Endothelial cell (in vitro differentiated cells): Measurements from ENCODE around the gene EMILIN1. TPM values are rescaled to one million over a fixed set of nuclear protein-coding genes. Genes with fewer than 3 reads are reported as not detected.

Experiments used
- DNase-seq: peaks from one replicate; pipeline ENCODE4 v3.0.0; 2021; ENCODE audit warnings: low spot score
- H3K27ac Mint-ChIP-seq: one replicate; pipeline ENCODE4 v1.8.0; 2021; ENCODE audit warnings: mixed read lengths, inconsistent platforms; ENCODE audit not compliant: unreplicated experiment
- H3K27me3 Mint-ChIP-seq: one replicate; pipeline ENCODE4 v1.8.0; 2021; ENCODE audit warnings: mild to moderate bottlenecking, moderate library complexity, mixed read lengths, inconsistent platforms; ENCODE audit not compliant: unreplicated experiment
- H3K36me3 Mint-ChIP-seq: one replicate; pipeline ENCODE4 v1.8.0; 2021; ENCODE audit warnings: mild to moderate bottlenecking, low read depth, mixed read lengths, inconsistent platforms; ENCODE audit not compliant: unreplicated experiment
- H3K4me1 Mint-ChIP-seq: one replicate; pipeline ENCODE4 v1.8.0; 2021; ENCODE audit warnings: mild to moderate bottlenecking, mixed read lengths, inconsistent platforms; ENCODE audit not compliant: unreplicated experiment
- H3K4me3 Mint-ChIP-seq: one replicate; pipeline ENCODE4 v1.8.0; 2021; ENCODE audit warnings: mild to moderate bottlenecking, mixed read lengths, inconsistent platforms; ENCODE audit not compliant: unreplicated experiment
- H3K9me3 Mint-ChIP-seq: one replicate; pipeline ENCODE4 v1.8.0; 2021; ENCODE audit warnings: mixed read lengths, inconsistent platforms; ENCODE audit not compliant: unreplicated experiment
- total RNA-seq: library from RNA; stranded (reverse); fragmentation: NEBNext Ultra II Directional; extraction: Animal tissue kit (Norgen Biotek cat#: 25700); gene quantifications from one replicate; pipeline ENCODE4 v1.2.1, GENCODE V29; 2021; ENCODE audit not compliant: unreplicated experiment
- TF ChIP-seq, protein P1 (sequence below): fragments of 200-600 bp; sonication (generic); IDR thresholded peaks from one replicate; pipeline ENCODE4 v1.5.0; 2021; ENCODE audit warnings: antibody characterized with exemption; ENCODE audit not compliant: unreplicated experiment

Gene EMILIN1
- total RNA-seq, 1 donor from 2014 or later, result 2.1 TPM

DNA sequence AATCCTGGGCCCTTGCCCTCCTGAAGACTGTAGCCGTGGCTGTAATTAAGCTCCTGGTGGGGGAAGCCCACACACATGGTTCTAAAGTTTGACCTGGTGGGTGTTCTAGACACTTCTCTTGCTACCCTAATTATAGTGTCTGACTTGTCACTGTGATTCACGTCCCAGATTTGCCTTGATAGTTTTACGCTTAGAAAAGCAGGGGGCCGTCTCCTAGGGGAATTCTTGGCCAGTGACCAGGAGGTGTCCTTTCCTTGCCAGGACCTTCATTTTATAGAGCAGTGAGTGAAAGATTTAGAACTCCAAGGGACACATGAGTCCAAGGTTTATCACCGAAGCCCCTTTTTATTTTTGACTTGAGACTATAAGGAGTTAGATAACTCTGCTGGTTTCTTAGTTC is 36.7 kb upstream of the EMILIN1 start:
- TF ChIP-seq, protein P1, sequence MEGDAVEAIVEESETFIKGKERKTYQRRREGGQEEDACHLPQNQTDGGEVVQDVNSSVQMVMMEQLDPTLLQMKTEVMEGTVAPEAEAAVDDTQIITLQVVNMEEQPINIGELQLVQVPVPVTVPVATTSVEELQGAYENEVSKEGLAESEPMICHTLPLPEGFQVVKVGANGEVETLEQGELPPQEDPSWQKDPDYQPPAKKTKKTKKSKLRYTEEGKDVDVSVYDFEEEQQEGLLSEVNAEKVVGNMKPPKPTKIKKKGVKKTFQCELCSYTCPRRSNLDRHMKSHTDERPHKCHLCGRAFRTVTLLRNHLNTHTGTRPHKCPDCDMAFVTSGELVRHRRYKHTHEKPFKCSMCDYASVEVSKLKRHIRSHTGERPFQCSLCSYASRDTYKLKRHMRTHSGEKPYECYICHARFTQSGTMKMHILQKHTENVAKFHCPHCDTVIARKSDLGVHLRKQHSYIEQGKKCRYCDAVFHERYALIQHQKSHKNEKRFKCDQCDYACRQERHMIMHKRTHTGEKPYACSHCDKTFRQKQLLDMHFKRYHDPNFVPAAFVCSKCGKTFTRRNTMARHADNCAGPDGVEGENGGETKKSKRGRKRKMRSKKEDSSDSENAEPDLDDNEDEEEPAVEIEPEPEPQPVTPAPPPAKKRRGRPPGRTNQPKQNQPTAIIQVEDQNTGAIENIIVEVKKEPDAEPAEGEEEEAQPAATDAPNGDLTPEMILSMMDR, result no peak
- no peaks in the 10 kb centered on the region for H3K4me1 Mint-ChIP-seq
- H3K27me3 Mint-ChIP-seq, result peaks cover 3% of the 10 kb centered on the region
- DNase-seq, result no peak
- H3K4me3 Mint-ChIP-seq, result no peak overlapping the region
- H3K9me3 Mint-ChIP-seq, result no peaks in the 10 kb centered on the region
- no peak overlapping the region for H3K27ac Mint-ChIP-seq
- H3K36me3 Mint-ChIP-seq, result peaks cover 34% of the 10 kb centered on the region

DNA sequence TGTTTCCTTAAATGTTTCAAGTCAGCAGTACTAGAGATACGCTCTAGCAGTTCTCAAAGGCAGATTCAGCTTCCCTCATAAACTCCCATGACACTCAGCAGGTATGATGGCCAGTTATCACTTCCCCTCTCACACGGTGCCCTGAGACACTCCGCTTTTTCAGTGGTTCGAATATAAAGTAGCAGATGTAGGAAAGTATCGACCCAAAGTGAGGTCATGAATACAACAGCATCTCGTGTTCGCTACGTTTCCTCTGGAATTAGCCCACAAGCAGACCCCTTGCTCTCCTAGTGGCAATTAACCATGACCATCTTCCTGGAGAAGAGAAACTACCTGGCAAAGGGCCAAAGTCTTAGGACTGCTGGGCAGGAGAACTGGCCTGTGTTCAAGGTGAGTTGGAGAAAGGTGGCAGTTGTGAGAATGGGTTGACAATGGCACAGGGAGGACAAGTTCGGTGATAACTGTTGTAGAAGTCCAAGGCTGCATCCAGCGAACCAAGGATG is 36.2 kb upstream of the EMILIN1 start:
- TF ChIP-seq, protein P1, result no peak

GRCh38 chr2:27042985-27043634 is 35.3 kb upstream of the EMILIN1 start:
- Mint-ChIP-seq H3K27ac (no peak overlapping the region), H3K4me1 (no peaks in the 10 kb centered on the region), H3K36me3 (peaks cover 26% of the 10 kb centered on the region), H3K9me3 (no peaks in the 10 kb centered on the region), H3K27me3 (peaks cover 3% of the 10 kb centered on the region), H3K4me3 (no peak overlapping the region)
- TF ChIP-seq, protein P1, result no peak
- no peak for DNase-seq

More for the DNA sequence above, 36.2 kb upstream of the EMILIN1 start:
- Mint-ChIP-seq H3K27me3 (peaks cover 3% of the 10 kb centered on the region), H3K27ac (no peak overlapping the region), H3K9me3 (no peaks in the 10 kb centered on the region), H3K4me1 (no peaks in the 10 kb centered on the region), H3K4me3 (no peak overlapping the region), H3K36me3 (peaks cover 30% of the 10 kb centered on the region)
- no peak for DNase-seq

DNA sequence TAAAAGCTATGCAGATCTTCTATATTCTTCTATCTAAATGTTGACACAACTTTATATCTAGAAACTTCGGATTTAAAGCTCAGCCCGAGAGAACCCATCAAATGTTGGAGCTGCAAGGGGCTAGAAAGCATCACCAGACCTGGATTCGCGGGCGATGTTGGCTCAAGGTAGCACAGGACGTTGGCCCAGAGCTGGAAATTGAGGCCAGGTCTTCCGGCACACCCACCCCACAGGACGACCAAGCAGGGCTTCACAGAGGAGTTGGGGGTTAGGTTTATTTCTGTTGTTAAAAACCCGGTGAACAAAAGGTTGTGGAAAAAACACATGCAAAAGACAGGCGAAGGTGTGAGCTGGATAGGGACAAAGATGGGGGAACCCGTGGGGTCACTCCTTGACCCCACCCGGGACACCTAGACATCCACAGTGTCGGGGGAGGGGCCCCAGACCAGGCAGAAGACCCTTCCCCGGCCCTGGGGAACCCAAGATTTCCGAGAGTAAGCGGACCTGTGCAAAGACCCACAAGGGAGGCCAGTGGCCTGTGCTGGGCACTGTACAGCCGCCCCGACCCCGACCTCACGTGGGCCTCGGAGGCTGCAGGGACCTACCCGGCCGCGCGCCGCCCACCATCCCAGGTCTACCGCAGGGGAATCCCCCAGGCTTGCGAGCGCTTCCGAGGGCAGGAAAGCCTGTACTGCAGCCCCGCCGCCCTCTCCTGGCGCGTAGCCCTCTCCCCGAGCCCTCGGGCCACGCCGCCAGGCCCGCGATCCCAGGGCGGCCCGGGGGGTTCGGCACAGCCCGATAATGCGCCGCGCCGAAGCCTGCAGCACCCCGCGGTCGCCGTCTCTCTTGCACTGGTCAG is 28.8 kb upstream of the EMILIN1 start:
- Mint-ChIP-seq H3K4me1 (peaks cover 36% of the 10 kb centered on the region), H3K27me3 (peaks cover 30% of the 10 kb centered on the region), H3K36me3 (peaks cover 23% of the 10 kb centered on the region), H3K4me3 (peak overlapping the region; percentile 97), H3K27ac (peak overlapping the region; percentile 99), H3K9me3 (no peaks in the 10 kb centered on the region)
- TF ChIP-seq, protein P1, result no peak
- DNase-seq, result peak; percentile 53
